ENCODE data around the gene GPR173. TPM values are rescaled to one million over a fixed set of nuclear protein-coding genes. Genes with fewer than 3 reads are reported as not detected.

The GPR173 gene
- total RNA-seq, 4 donors from 2014 or later, result 0.21 to 2.3 (median 0.72) TPM

DNA sequence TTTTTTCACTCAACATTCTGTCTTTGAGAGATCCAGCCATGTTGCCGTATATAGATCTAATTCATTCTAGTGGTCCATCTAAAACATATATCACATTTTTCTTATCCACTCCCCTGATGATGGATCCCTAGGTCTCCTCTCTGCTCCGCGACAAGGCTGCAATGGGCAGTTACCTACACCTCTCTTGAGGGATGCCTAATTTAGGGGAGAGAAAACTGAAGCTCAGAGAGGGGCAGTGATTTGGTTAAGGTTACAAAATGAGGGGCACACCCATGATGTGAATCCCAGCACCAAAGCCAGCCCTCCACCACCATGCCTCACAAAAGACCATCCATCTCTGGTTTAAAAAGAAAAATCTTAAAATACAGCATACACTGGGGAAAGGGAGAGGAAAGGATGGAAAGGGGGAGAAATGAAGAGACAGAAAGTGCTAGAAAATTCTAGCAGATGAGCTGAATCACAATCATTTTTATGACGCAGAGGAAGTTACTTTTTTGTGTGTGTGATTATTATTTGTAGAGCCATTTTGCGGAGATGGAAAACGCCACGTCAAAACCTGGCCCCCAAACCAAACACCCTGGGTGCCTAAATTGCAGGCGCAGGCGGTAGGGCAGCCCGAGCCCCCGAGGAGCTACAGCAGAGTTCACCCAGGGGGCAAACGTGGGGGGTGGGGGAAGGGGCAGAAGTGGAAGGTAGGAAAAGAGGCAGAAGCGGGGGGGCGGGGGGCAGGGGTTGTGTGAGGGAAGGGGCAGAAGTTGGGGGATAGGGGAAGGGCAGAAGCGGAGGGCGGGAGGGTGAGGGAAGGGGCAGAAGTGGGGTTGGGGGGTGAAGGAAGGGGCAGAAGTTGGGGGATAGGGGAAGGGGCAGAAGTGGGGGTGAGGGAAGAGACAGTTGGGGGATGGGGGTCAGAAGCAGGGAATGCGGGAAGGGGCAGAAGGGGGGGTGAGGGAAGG lies 32.3 kb downstream of the GPR173 start:
- H3K27me3 ChIP-seq, result no peaks in the 10 kb centered on the region
- peak overlapping the region; percentile 77 for H3K4me3 ChIP-seq
- H3K36me3 ChIP-seq, result peaks cover 14% of the 10 kb centered on the region
- peaks cover 13% of the 10 kb centered on the region for H3K4me1 ChIP-seq
- TF ChIP-seq EP300 (IDR thresholded peaks at IDR 0.05), result no peak
- TF ChIP-seq, protein P1, sequence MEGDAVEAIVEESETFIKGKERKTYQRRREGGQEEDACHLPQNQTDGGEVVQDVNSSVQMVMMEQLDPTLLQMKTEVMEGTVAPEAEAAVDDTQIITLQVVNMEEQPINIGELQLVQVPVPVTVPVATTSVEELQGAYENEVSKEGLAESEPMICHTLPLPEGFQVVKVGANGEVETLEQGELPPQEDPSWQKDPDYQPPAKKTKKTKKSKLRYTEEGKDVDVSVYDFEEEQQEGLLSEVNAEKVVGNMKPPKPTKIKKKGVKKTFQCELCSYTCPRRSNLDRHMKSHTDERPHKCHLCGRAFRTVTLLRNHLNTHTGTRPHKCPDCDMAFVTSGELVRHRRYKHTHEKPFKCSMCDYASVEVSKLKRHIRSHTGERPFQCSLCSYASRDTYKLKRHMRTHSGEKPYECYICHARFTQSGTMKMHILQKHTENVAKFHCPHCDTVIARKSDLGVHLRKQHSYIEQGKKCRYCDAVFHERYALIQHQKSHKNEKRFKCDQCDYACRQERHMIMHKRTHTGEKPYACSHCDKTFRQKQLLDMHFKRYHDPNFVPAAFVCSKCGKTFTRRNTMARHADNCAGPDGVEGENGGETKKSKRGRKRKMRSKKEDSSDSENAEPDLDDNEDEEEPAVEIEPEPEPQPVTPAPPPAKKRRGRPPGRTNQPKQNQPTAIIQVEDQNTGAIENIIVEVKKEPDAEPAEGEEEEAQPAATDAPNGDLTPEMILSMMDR (IDR thresholded peaks at IDR 0.05), result no peak
- no peak for TF ChIP-seq POLR2A (IDR thresholded peaks at IDR 0.05)
- no peak for TF ChIP-seq POLR2AphosphoS5 (IDR thresholded peaks at IDR 0.05)
- peak in 1 of 2 donors; percentile 49 for DNase-seq (ENCODE audit: low spot score in 2 of 2)
- H3K9me3 ChIP-seq, result no peaks in the 10 kb centered on the region
- 38% methylated on average over 10 of the region's 17 CpGs for WGBS
- peak overlapping the region; percentile 92 for H3K27ac ChIP-seq

GRCh38 chrX:53081925-53082772 lies 33.6 kb downstream of the GPR173 start, which contains the start of gene TSPYL2:
TSPYL2 (plus strand) TSS chrX:53082367; CDS start chrX:53082499, 132 bp downstream.
- peak within 1 kb of the TSS; percentile 77 for H3K4me3 ChIP-seq
- H3K4me1 ChIP-seq, result peaks cover 23% of the 10 kb centered on the region
- H3K9me3 ChIP-seq, result no peaks in the 10 kb centered on the region
- peaks cover 15% of the 10 kb centered on the region for H3K36me3 ChIP-seq
- 51% methylated on average over 46 of the region's 86 CpGs for WGBS
- TF ChIP-seq, protein P1 (IDR thresholded peaks at IDR 0.05), result no peak
- peak; percentile 92 to 98 for TF ChIP-seq POLR2A (IDR thresholded peaks at IDR 0.05)
- peak; percentile 91 to 96 (median 93) for TF ChIP-seq POLR2AphosphoS5 (IDR thresholded peaks at IDR 0.05)
- TF ChIP-seq EP300 (IDR thresholded peaks at IDR 0.05), result no peak
- peak; percentile 95 to 96 for DNase-seq (ENCODE audit: low spot score in 2 of 2)
- peak within 1 kb of the TSS; percentile 92 for H3K27ac ChIP-seq
- H3K27me3 ChIP-seq, result no peaks in the 10 kb centered on the region

DNA sequence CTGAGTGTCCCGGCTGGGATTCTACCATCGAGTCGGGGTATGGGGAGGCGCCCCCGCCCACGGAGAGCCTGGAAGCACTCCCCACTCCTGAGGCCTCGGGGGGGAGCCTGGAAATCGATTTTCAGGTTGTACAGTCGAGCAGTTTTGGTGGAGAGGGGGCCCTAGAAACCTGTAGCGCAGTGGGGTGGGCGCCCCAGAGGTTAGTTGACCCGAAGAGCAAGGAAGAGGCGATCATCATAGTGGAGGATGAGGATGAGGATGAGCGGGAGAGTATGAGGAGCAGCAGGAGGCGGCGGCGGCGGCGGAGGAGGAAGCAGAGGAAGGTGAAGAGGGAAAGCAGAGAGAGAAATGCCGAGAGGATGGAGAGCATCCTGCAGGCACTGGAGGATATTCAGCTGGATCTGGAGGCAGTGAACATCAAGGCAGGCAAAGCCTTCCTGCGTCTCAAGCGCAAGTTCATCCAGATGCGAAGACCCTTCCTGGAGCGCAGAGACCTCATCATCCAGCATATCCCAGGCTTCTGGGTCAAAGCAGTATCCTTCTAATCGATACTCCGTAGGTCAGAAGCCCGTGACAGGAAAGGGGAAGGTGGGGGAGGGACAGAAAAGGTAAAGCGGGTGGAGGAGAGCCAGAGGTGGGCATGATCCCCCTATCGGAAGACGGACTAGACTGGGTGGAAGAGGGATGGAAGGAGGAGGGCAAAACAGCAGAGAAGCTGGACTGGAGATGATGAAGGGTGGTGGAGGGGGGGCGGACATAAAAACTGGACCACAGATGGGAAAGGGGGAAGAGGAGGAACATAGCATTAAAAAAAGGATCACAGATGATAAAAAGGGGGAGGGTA lies 34.4 kb downstream of the GPR173 start:
- WGBS, result 35% methylated on average over 30 of the region's 31 CpGs
- Histone ChIP-seq H3K27ac (peak overlapping the region; percentile 92), H3K36me3 (peaks cover 15% of the 10 kb centered on the region), H3K9me3 (no peaks in the 10 kb centered on the region), H3K4me3 (peak overlapping the region; percentile 77), H3K27me3 (no peaks in the 10 kb centered on the region), H3K4me1 (peaks cover 31% of the 10 kb centered on the region)
- peak in 1 of 2 donors; percentile 74 for DNase-seq (ENCODE audit: low spot score in 2 of 2)
- TF ChIP-seq EP300 (IDR thresholded peaks at IDR 0.05) (no peak), POLR2AphosphoS5 (IDR thresholded peaks at IDR 0.05) (no peak), POLR2A (IDR thresholded peaks at IDR 0.05) (no peak)
- TF ChIP-seq, protein P1 (IDR thresholded peaks at IDR 0.05), result no peak

- Histone ChIP-seq H3K4me1 (peaks cover 36% of the 10 kb centered on the region), H3K4me3 (peak overlapping the region; percentile 77), H3K27ac (no peak overlapping the region), H3K27me3 (no peaks in the 10 kb centered on the region), H3K9me3 (no peaks in the 10 kb centered on the region), H3K36me3 (peaks cover 15% of the 10 kb centered on the region)
- DNase-seq (ENCODE audit: low spot score in 2 of 2), result no peak
- TF ChIP-seq POLR2A (IDR thresholded peaks at IDR 0.05) (no peak), EP300 (IDR thresholded peaks at IDR 0.05) (no peak), POLR2AphosphoS5 (IDR thresholded peaks at IDR 0.05) (no peak)
- TF ChIP-seq, protein P1 (IDR thresholded peaks at IDR 0.05), result no peak
- WGBS, result 60% methylated on average over 4 of the region's 4 CpGs
These were observed 35.5 kb downstream of the GPR173 start for GRCh38 chrX:53084043-53084570.
